GM23338 (cell line): ENCODE measurements around the gene TRPC4. TPM values are rescaled to one million over a fixed set of nuclear protein-coding genes. Genes with fewer than 3 reads are reported as not detected.

Source experiments
- ATAC-seq: fragments of 200-7000 bp; cut with Tn5 transposase; 3 replicates; pipeline ENCODE4 v1.9.1; 2020
- DNase-seq: peaks from one replicate; pipeline ENCODE4 v3.0.0-alpha.2; 2015; ENCODE audit warnings: low spot score
- H2AFZ ChIP-seq: fragments of 200-600 bp; sonication (generic); 2 replicates; pipeline ENCODE4 v1.8.0; 2016; ENCODE audit warnings: antibody characterized with exemption, mild to moderate bottlenecking, moderate library complexity
- H3F3A ChIP-seq: fragments of 200-600 bp; sonication (generic); replicated peaks from 2 replicates; pipeline ENCODE4 v1.8.0; 2017; ENCODE audit warnings: antibody characterized with exemption, mixed run types, low read depth
- H3K27ac ChIP-seq: fragments of 200-600 bp; sonication (generic); 2 replicates; pipeline ENCODE4 v1.6.1; 2016; ENCODE audit warnings: low read depth
- H3K27me3 ChIP-seq: fragments of 200-600 bp; sonication (generic); 2 replicates; pipeline ENCODE4 v1.8.0; 2016; ENCODE audit warnings: mild to moderate bottlenecking, mixed run types, moderate library complexity; ENCODE audit not compliant: insufficient read depth
- H3K36me3 ChIP-seq: fragments of 200-600 bp; sonication (generic); 2 replicates; pipeline ENCODE4 v1.8.0; 2016; ENCODE audit warnings: mild to moderate bottlenecking; ENCODE audit not compliant: insufficient read depth
- H3K4me1 ChIP-seq: fragments of 200-600 bp; sonication (generic); 2 replicates; pipeline ENCODE4 v1.8.0; 2016; ENCODE audit warnings: mild to moderate bottlenecking, moderate library complexity; ENCODE audit not compliant: insufficient read depth
- H3K4me2 ChIP-seq: fragments of 200-600 bp; sonication (generic); 2 replicates; pipeline ENCODE4 v1.7.1; 2017; ENCODE audit warnings: mixed run types
- H3K4me3 ChIP-seq: fragments of 200-600 bp; sonication (generic); 2 replicates; pipeline ENCODE4 v1.6.1; 2016; ENCODE audit warnings: mixed run types
- H3K79me2 ChIP-seq: fragments of 200-600 bp; sonication (generic); replicated peaks from 2 replicates; pipeline ENCODE4 v1.8.0; 2017; ENCODE audit warnings: mild to moderate bottlenecking; ENCODE audit not compliant: insufficient read depth
- H3K9me2 ChIP-seq: fragments of 200-600 bp; sonication (generic); 2 replicates; pipeline ENCODE4 v1.8.0; 2017; ENCODE audit not compliant: insufficient read depth
- H4K20me1 ChIP-seq: fragments of 200-600 bp; sonication (generic); replicated peaks from 2 replicates; pipeline ENCODE4 v1.8.0; 2017; ENCODE audit warnings: mild to moderate bottlenecking; ENCODE audit not compliant: insufficient read depth
- H3K27ac Mint-ChIP-seq: 2 replicates; pipeline ENCODE4 v1.8.0; 2020; ENCODE audit warnings: inconsistent platforms, mild to moderate bottlenecking, moderate library complexity, mixed read lengths
- H3K27me3 Mint-ChIP-seq: 3 replicates; pipeline ENCODE4 v1.8.0; 2022; ENCODE audit warnings: low read depth, mild to moderate bottlenecking, moderate library complexity, mixed read lengths, inconsistent platforms; ENCODE audit not compliant: insufficient read depth, poor library complexity
- H3K36me3 Mint-ChIP-seq: 3 replicates; pipeline ENCODE4 v1.8.0; 2021; ENCODE audit warnings: low read depth, mild to moderate bottlenecking, inconsistent platforms, moderate library complexity, mixed read lengths
- H3K4me1 Mint-ChIP-seq: 3 replicates; pipeline ENCODE4 v1.8.0; 2020; ENCODE audit warnings: mild to moderate bottlenecking, inconsistent platforms, mixed read lengths
- H3K4me3 Mint-ChIP-seq: 3 replicates; pipeline ENCODE4 v1.8.0; 2021; ENCODE audit warnings: moderate library complexity, mild to moderate bottlenecking, inconsistent platforms, mixed read lengths
- H3K9me3 Mint-ChIP-seq: 3 replicates; pipeline ENCODE4 v1.8.0; 2020; ENCODE audit warnings: moderate library complexity, mild to moderate bottlenecking, inconsistent platforms, mixed read lengths
- CREB1 ChIP-seq: fragments of 250-450 bp; sonication (Bioruptor Pico); IDR thresholded peaks from 2 replicates; pipeline ENCODE4 v1.5.0; 2020; ENCODE audit warnings: low read depth, mild to moderate bottlenecking, moderate library complexity
- CTCF ChIP-seq, 2 experiments: fragments of 200-600 bp in 1 of 2; sonication (generic) in 1 of 2; conservative IDR thresholded peaks; 2 replicates each; pipeline versions ENCODE4 v1.5.1 to v1.6.1; 2016 to 2017; ENCODE audit warnings: antibody characterized with exemption in 2 of 2, low read depth in 2 of 2, mild to moderate bottlenecking in 2 of 2, moderate library complexity in 1 of 2
- ETS1 ChIP-seq: IDR thresholded peaks from 2 replicates; pipeline ENCODE4 v1.6.1; 2016; ENCODE audit warnings: antibody characterized with exemption
- EZH2 ChIP-seq: fragments of 200-600 bp; sonication (generic); IDR thresholded peaks from one replicate; pipeline ENCODE4 v1.8.0; 2017; ENCODE audit warnings: antibody characterized with exemption, mild to moderate bottlenecking, low read depth; ENCODE audit not compliant: unreplicated experiment
- EZH2phosphoT487 ChIP-seq: fragments of 200-600 bp; sonication (generic); IDR thresholded peaks from one replicate; pipeline ENCODE4 v1.8.1; 2018; ENCODE audit warnings: antibody characterized with exemption; ENCODE audit not compliant: unreplicated experiment
- JUNB ChIP-seq: IDR thresholded peaks from one replicate; pipeline ENCODE4 v1.6.1; 2016; ENCODE audit warnings: antibody characterized with exemption; ENCODE audit not compliant: unreplicated experiment
- NANOG ChIP-seq: IDR thresholded peaks from 2 replicates; pipeline ENCODE4 v1.6.1; 2016; ENCODE audit warnings: antibody characterized with exemption, borderline replicate concordance
- REST ChIP-seq: IDR thresholded peaks from one replicate; pipeline ENCODE4 v1.6.1; 2018; ENCODE audit warnings: antibody characterized with exemption; ENCODE audit not compliant: unreplicated experiment
- STAT1 ChIP-seq: IDR thresholded peaks from one replicate; pipeline ENCODE4 v1.6.1; 2016; ENCODE audit warnings: antibody characterized with exemption; ENCODE audit not compliant: unreplicated experiment
- ZNF114 ChIP-seq: fragments of 250-450 bp; sonication (Bioruptor Pico); IDR thresholded peaks from 2 replicates; pipeline ENCODE4 v1.5.0; 2020; ENCODE audit warnings: mild to moderate bottlenecking, moderate library complexity
- ZNF331 ChIP-seq: fragments of 250-450 bp; sonication (Bioruptor Pico); IDR thresholded peaks from 2 replicates; pipeline ENCODE4 v1.5.0; 2020; ENCODE audit warnings: low read depth, mild to moderate bottlenecking, moderate library complexity
- polyA plus RNA-seq: library from polyadenylated mRNA; unstranded; fragments of >200 nt; fragmentation: Nextera tagmentation; extraction: Ambion mirVana; gene quantifications from 2 replicates; pipeline ENCODE4 v1.2.1, GENCODE V29; 2016
- total RNA-seq: library from RNA; depleted of rRNA; stranded (reverse); fragments of >200 nt; shearing (Covaris generic); gene quantifications from 2 replicates; pipeline ENCODE4 v1.2.3, GENCODE V29; 2014

Gene TRPC4
- total and polyA plus RNA-seq, 2 experiments from 2014 or later, result 1.1 to 2.1 TPM

GRCh38 chr13:37906880-37907279, 37.3 kb upstream of the TRPC4 start (continued):
- TF ChIP-seq REST (no peak), NANOG (no peak), JUNB (no peak), ZNF331 (CRISPR knock-in tag) (no peak), STAT1 (no peak)

- no peaks in the 10 kb centered on the region for H3K9me2 ChIP-seq
- H3K4me2 ChIP-seq, result no peak overlapping the region
- no peaks in the 10 kb centered on the region for H3K27me3 ChIP-seq
- Mint-ChIP-seq H3K4me3 (no peak overlapping the region), H3K4me1 (no peaks in the 10 kb centered on the region), H3K9me3 (peaks cover 6% of the 10 kb centered on the region), H3K36me3 (no peaks in the 10 kb centered on the region), H3K27me3 (peaks cover 3% of the 10 kb centered on the region), H3K27ac (no peak overlapping the region)
- DNase-seq, result no peak
- no peaks in the 10 kb centered on the region for H3K36me3 ChIP-seq
- no peaks in the 10 kb centered on the region for H3K79me2 ChIP-seq
- no peaks in the 10 kb centered on the region for H4K20me1 ChIP-seq
- TF ChIP-seq CREB1 (no peak), ZNF114 (CRISPR knock-in tag) (no peak), NANOG (no peak), CTCF (conservative IDR thresholded peaks at IDR 0.05; ENCODE audit: low read depth in 2 of 2) (no peak), EZH2phosphoT487 (no peak), JUNB (no peak), ETS1 (no peak), EZH2 (no peak)
- no peak overlapping the region for H3K27ac ChIP-seq
- ATAC-seq, result no peak
- no peaks in the 10 kb centered on the region for H3K4me1 ChIP-seq
- no peaks in the 10 kb centered on the region for H3F3A ChIP-seq
- H2AFZ ChIP-seq, result no peak overlapping the region
- H3K4me3 ChIP-seq, result no peak overlapping the region
These were observed 36.2 kb upstream of the TRPC4 start for GRCh38 chr13:37905736-37906135.
